ENCODE data around the gene CLASP1. TPM values are rescaled to one million over a fixed set of nuclear protein-coding genes. Genes with fewer than 3 reads are reported as not detected.

CLASP1 gene
- total RNA-seq, 2 donors from 2014 or later = 87.0 to 88.3 TPM

- H3K27me3 Mint-ChIP-seq (ENCODE audit: insufficient read depth) = peaks cover 2% of the 10 kb centered on the region
- no peaks in the 10 kb centered on the region for H3K27me3 ChIP-seq (ENCODE audit: control insufficient read depth, insufficient read depth, low read length, poor library complexity, severe bottlenecking)
- no peaks in the 10 kb centered on the region for H3K36me3 ChIP-seq (ENCODE audit: control insufficient read depth, insufficient read depth, low read length)
- WGBS, 2 experiments (ENCODE audit: insufficient coverage in 1 of 2, insufficient read length in 1 of 2) = 94% methylated on average over 7 of the region's 7 CpGs; no CpG with 5 or more reads in 1 of the 2 experiments
- no peak for TF ChIP-seq CTCF (conservative IDR thresholded peaks at IDR 0.05)
- H3K9me3 Mint-ChIP-seq = no peaks in the 10 kb centered on the region
- H3K4me3 ChIP-seq (ENCODE audit: low read length) = no peak overlapping the region
- no peak overlapping the region for H3K4me3 Mint-ChIP-seq
- no peaks in the 10 kb centered on the region for H3K9me3 ChIP-seq (ENCODE audit: control insufficient read depth, low read length)
- H3K4me1 Mint-ChIP-seq = no peaks in the 10 kb centered on the region
- no peak overlapping the region for H3K27ac Mint-ChIP-seq
- no peak for DNase-seq
- no peak overlapping the region for H3K9ac ChIP-seq (ENCODE audit: extremely low read depth, low read length, poor library complexity, severe bottlenecking)
- H3K27ac ChIP-seq (ENCODE audit: low read depth, low read length) = no peak overlapping the region
- H3K36me3 Mint-ChIP-seq (ENCODE audit: low read depth) = no peaks in the 10 kb centered on the region
- H3K4me1 ChIP-seq (ENCODE audit: control insufficient read depth, insufficient read depth, low read length) = no peaks in the 10 kb centered on the region
These were observed 324.7 kb downstream of the CLASP1 start for GRCh38 chr2:121324601-121325000.

DNA sequence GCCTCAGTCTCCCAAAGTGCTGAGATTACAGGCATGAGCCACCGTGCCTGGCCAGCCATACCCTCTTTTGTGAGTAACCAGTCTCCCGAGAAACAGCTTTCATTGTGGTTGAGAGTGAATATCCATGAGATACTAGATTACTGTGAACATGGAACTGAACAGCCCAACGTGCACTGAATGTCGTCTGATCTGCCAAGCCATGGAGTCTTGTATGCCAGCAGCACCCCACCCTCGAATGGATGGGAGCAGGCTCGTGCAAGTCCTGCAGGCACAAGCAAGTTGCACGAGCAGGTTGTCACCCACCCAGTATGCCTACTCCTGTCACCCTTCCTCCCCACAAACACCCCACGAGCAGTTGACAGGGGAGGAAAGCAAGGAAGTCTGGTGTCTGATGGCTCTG is 327.8 kb downstream of the CLASP1 start:
- no peaks in the 10 kb centered on the region for H3K4me1 Mint-ChIP-seq
- 82 to 91% methylated on average over 5 to 8 of the region's 8 CpGs for WGBS, 2 experiments (ENCODE audit: insufficient coverage in 1 of 2, insufficient read length in 1 of 2)
- Histone ChIP-seq H3K4me1 (ENCODE audit: control insufficient read depth, insufficient read depth, low read length) (no peaks in the 10 kb centered on the region), H3K27ac (ENCODE audit: low read depth, low read length) (no peak overlapping the region), H3K4me3 (ENCODE audit: low read length) (no peak overlapping the region), H3K27me3 (ENCODE audit: control insufficient read depth, insufficient read depth, low read length, poor library complexity, severe bottlenecking) (no peaks in the 10 kb centered on the region), H3K36me3 (ENCODE audit: control insufficient read depth, insufficient read depth, low read length) (no peaks in the 10 kb centered on the region), H3K9me3 (ENCODE audit: control insufficient read depth, low read length) (no peaks in the 10 kb centered on the region), H3K9ac (ENCODE audit: extremely low read depth, low read length, poor library complexity, severe bottlenecking) (no peak overlapping the region)
- H3K27me3 Mint-ChIP-seq (ENCODE audit: insufficient read depth) = no peaks in the 10 kb centered on the region
- DNase-seq = no peak
- no peak overlapping the region for H3K4me3 Mint-ChIP-seq
- H3K27ac Mint-ChIP-seq = no peak overlapping the region
- H3K9me3 Mint-ChIP-seq = no peaks in the 10 kb centered on the region
- TF ChIP-seq CTCF (conservative IDR thresholded peaks at IDR 0.05) = no peak
- no peaks in the 10 kb centered on the region for H3K36me3 Mint-ChIP-seq (ENCODE audit: low read depth)

- Histone ChIP-seq H3K4me3 (ENCODE audit: low read length) (no peak overlapping the region), H3K36me3 (ENCODE audit: control insufficient read depth, insufficient read depth, low read length) (no peaks in the 10 kb centered on the region), H3K9me3 (ENCODE audit: control insufficient read depth, low read length) (no peaks in the 10 kb centered on the region), H3K27ac (ENCODE audit: low read depth, low read length) (no peak overlapping the region), H3K27me3 (ENCODE audit: control insufficient read depth, insufficient read depth, low read length, poor library complexity, severe bottlenecking) (no peaks in the 10 kb centered on the region), H3K9ac (ENCODE audit: extremely low read depth, low read length, poor library complexity, severe bottlenecking) (no peak overlapping the region), H3K4me1 (ENCODE audit: control insufficient read depth, insufficient read depth, low read length) (no peaks in the 10 kb centered on the region)
- H3K27ac Mint-ChIP-seq = no peak overlapping the region
- H3K4me3 Mint-ChIP-seq = no peak overlapping the region
- WGBS, 2 experiments (ENCODE audit: insufficient coverage in 1 of 2, insufficient read length in 1 of 2) = 80 to 93% methylated on average over 2 to 3 of the region's 3 CpGs
- DNase-seq = no peak
- H3K4me1 Mint-ChIP-seq = no peaks in the 10 kb centered on the region
- no peaks in the 10 kb centered on the region for H3K27me3 Mint-ChIP-seq (ENCODE audit: insufficient read depth)
- H3K9me3 Mint-ChIP-seq = no peaks in the 10 kb centered on the region
- TF ChIP-seq CTCF (conservative IDR thresholded peaks at IDR 0.05) = no peak
- no peaks in the 10 kb centered on the region for H3K36me3 Mint-ChIP-seq (ENCODE audit: low read depth)
These were observed 329.3 kb downstream of the CLASP1 start for GRCh38 chr2:121319941-121320340.
